HepG2 (cell line): ENCODE results near the gene FAM89B. TPM values are rescaled to one million over a fixed set of nuclear protein-coding genes. Genes with fewer than 3 reads are reported as not detected.

Source experiments
- ARNT2 ChIP-seq: sonication (generic); formaldehyde crosslinking; IDR thresholded peaks from 2 replicates; pipeline ENCODE4 v1.8.0; 2022; ENCODE audit warnings: mild to moderate bottlenecking, low read depth, missing genetic modification reagents, moderate library complexity
- GABPB1 ChIP-seq: IDR thresholded peaks from 2 replicates; pipeline ENCODE4 v1.6.1; 2016; ENCODE audit warnings: mild to moderate bottlenecking, missing genetic modification reagents, moderate library complexity, missing compliant biosample characterization
- MEF2D ChIP-seq: sonication (generic); formaldehyde crosslinking; IDR thresholded peaks from 2 replicates; pipeline ENCODE4 v1.5.1; 2020; ENCODE audit warnings: mild to moderate bottlenecking, missing genetic modification reagents
- NFIC ChIP-seq: IDR thresholded peaks from 2 replicates; pipeline ENCODE4 v1.6.1; 2012; ENCODE audit warnings: mild to moderate bottlenecking, low read length, inconsistent platforms
- NKX3-1 ChIP-seq: sonication (generic); formaldehyde crosslinking; IDR thresholded peaks from 2 replicates; pipeline ENCODE4 v1.5.0; 2020; ENCODE audit warnings: missing genetic modification reagents
- NR3C1 ChIP-seq: sonication (generic); formaldehyde crosslinking; IDR thresholded peaks from 2 replicates; pipeline ENCODE4 v1.4.0; 2020; ENCODE audit warnings: missing genetic modification reagents
- PCBP2 ChIP-seq: fragments of 200-400 bp; formaldehyde crosslinking; optimal IDR thresholded peaks from 2 replicates; pipeline ENCODE3; 2018; ENCODE audit warnings: low read length, low read depth; ENCODE audit not compliant: poor library complexity, severe bottlenecking
- RCOR2 ChIP-seq: IDR thresholded peaks from 2 replicates; pipeline ENCODE4 v1.6.1; 2016; ENCODE audit warnings: missing biosample characterization, missing genetic modification reagents
- TARDBP ChIP-seq: sonication (generic); formaldehyde crosslinking; IDR thresholded peaks from 2 replicates; pipeline ENCODE4 v1.8.0; 2022; ENCODE audit warnings: mild to moderate bottlenecking, missing genetic modification reagents
- THRA ChIP-seq: sonication (generic); formaldehyde crosslinking; IDR thresholded peaks from 2 replicates; pipeline ENCODE4 v1.4.0; 2020; ENCODE audit warnings: missing genetic modification reagents, borderline replicate concordance
- ZBTB10 ChIP-seq: sonication (generic); formaldehyde crosslinking; IDR thresholded peaks from 2 replicates; pipeline ENCODE4 v1.4.0; 2020; ENCODE audit warnings: missing genetic modification reagents, borderline replicate concordance
- ZFP82 ChIP-seq: sonication (generic); formaldehyde crosslinking; IDR thresholded peaks from 2 replicates; pipeline ENCODE4 v1.5.1; 2020; ENCODE audit warnings: mild to moderate bottlenecking, missing genetic modification reagents, borderline replicate concordance
- ZNF34 ChIP-seq: sonication (generic); formaldehyde crosslinking; IDR thresholded peaks from 2 replicates; pipeline ENCODE4 v1.4.0; 2020; ENCODE audit warnings: mild to moderate bottlenecking, missing genetic modification reagents, borderline replicate concordance
- ZNF343 ChIP-seq: sonication (generic); formaldehyde crosslinking; IDR thresholded peaks from 2 replicates; pipeline ENCODE4 v1.4.0; 2020; ENCODE audit warnings: mild to moderate bottlenecking, missing genetic modification reagents
- ZNF543 ChIP-seq: sonication (generic); formaldehyde crosslinking; IDR thresholded peaks from 2 replicates; pipeline ENCODE4 v1.4.0; 2020; ENCODE audit warnings: mild to moderate bottlenecking, missing genetic modification reagents
- ZNF841 ChIP-seq: sonication (generic); formaldehyde crosslinking; IDR thresholded peaks from 2 replicates; pipeline ENCODE4 v1.8.1; 2023; ENCODE audit warnings: missing genetic modification reagents, borderline replicate concordance
- polyA plus RNA-seq, 8 experiments: library from polyadenylated mRNA; depleted of rRNA in 3 of 8; stranded (reverse) in 7 of 8; unstranded in 1 of 8; fragments of >200 nt; fragmentation: Illumina TruSeq in 4 of 8; extraction: Trizol in 4 of 8; gene quantifications; 2 replicates each; pipeline versions ENCODE4 v1.2.1 to v1.2.3, GENCODE V29; 2011 to 2016; ENCODE audit warnings: low read depth in 4 of 8, missing spikeins in 1 of 8, mixed read lengths in 1 of 8; ENCODE audit not compliant: insufficient read depth in 1 of 8
- total RNA-seq, 5 experiments: library from RNA; depleted of rRNA; stranded (reverse); fragments of >200 nt; fragmentation: Illumina TruSeq; extraction: Trizol; gene quantifications; 2 replicates each; pipeline ENCODE4 v1.2.3, GENCODE V29; 2016; ENCODE audit warnings: low read depth in 1 of 5
- TF ChIP-seq, protein P1 (sequence below): sonication (generic); formaldehyde crosslinking; IDR thresholded peaks from 2 replicates; pipeline ENCODE4 v1.5.0; 2020; ENCODE audit warnings: mild to moderate bottlenecking, missing genetic modification reagents, borderline replicate concordance

Gene FAM89B
- total and polyA plus RNA-seq, 2 of the 13 experiments (the other 11 are each of a cell fraction or from before 2014, with no cell fraction given): 5.7 to 8.0 TPM

- no peak for TF ChIP-seq THRA (CRISPR knock-in tag)
- no peak for TF ChIP-seq MEF2D
- no peak for TF ChIP-seq GABPB1 (CRISPR knock-in tag)
- TF ChIP-seq ZFP82 (CRISPR knock-in tag): no peak
- no peak for TF ChIP-seq ARNT2
- TF ChIP-seq NKX3-1 (CRISPR knock-in tag): no peak
- TF ChIP-seq ZNF543 (CRISPR knock-in tag): no peak
- no peak for TF ChIP-seq ZNF34 (CRISPR knock-in tag)
- TF ChIP-seq ZNF343: no peak
- TF ChIP-seq TARDBP (CRISPR knock-in tag): no peak
- TF ChIP-seq, protein P1, sequence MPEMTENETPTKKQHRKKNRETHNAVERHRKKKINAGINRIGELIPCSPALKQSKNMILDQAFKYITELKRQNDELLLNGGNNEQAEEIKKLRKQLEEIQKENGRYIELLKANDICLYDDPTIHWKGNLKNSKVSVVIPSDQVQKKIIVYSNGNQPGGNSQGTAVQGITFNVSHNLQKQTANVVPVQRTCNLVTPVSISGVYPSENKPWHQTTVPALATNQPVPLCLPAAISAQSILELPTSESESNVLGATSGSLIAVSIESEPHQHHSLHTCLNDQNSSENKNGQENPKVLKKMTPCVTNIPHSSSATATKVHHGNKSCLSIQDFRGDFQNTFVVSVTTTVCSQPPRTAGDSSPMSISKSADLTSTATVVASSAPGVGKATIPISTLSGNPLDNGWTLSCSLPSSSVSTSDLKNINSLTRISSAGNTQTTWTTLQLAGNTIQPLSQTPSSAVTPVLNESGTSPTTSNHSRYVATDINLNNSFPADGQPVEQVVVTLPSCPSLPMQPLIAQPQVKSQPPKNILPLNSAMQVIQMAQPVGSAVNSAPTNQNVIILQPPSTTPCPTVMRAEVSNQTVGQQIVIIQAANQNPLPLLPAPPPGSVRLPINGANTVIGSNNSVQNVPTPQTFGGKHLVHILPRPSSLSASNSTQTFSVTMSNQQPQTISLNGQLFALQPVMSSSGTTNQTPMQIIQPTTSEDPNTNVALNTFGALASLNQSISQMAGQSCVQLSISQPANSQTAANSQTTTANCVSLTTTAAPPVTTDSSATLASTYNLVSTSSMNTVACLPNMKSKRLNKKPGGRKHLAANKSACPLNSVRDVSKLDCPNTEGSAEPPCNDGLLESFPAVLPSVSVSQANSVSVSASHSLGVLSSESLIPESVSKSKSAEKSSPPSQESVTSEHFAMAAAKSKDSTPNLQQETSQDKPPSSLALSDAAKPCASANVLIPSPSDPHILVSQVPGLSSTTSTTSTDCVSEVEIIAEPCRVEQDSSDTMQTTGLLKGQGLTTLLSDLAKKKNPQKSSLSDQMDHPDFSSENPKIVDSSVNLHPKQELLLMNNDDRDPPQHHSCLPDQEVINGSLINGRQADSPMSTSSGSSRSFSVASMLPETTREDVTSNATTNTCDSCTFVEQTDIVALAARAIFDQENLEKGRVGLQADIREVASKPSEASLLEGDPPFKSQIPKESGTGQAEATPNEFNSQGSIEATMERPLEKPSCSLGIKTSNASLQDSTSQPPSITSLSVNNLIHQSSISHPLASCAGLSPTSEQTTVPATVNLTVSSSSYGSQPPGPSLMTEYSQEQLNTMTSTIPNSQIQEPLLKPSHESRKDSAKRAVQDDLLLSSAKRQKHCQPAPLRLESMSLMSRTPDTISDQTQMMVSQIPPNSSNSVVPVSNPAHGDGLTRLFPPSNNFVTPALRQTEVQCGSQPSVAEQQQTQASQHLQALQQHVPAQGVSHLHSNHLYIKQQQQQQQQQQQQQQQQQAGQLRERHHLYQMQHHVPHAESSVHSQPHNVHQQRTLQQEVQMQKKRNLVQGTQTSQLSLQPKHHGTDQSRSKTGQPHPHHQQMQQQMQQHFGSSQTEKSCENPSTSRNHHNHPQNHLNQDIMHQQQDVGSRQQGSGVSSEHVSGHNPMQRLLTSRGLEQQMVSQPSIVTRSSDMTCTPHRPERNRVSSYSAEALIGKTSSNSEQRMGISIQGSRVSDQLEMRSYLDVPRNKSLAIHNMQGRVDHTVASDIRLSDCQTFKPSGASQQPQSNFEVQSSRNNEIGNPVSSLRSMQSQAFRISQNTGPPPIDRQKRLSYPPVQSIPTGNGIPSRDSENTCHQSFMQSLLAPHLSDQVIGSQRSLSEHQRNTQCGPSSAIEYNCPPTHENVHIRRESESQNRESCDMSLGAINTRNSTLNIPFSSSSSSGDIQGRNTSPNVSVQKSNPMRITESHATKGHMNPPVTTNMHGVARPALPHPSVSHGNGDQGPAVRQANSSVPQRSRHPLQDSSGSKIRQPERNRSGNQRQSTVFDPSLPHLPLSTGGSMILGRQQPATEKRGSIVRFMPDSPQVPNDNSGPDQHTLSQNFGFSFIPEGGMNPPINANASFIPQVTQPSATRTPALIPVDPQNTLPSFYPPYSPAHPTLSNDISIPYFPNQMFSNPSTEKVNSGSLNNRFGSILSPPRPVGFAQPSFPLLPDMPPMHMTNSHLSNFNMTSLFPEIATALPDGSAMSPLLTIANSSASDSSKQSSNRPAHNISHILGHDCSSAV (CRISPR knock-in tag): no peak
- TF ChIP-seq PCBP2: no peak
- TF ChIP-seq ZNF841 (CRISPR knock-in tag): no peak
- TF ChIP-seq RCOR2 (CRISPR knock-in tag): no peak
- TF ChIP-seq NFIC: no peak
- no peak for TF ChIP-seq NR3C1
- TF ChIP-seq ZBTB10: no peak
Measured at GRCh38 chr11:65613091-65613928, 41.0 kb downstream of the FAM89B start (continued).
